NCI-H774 (cell line): ENCODE results near the gene NAIF1.
"Not testable (repeated sequence)": the region's sequence is repeated elsewhere in the genome, so short reads cannot be mapped to it uniquely, and the experiment has no call there.

Experiments used
- DNase-seq: peaks from one replicate; lab custom pipeline; 2025; lab: John Stamatoyannopoulos, UW

Gene NAIF1, protein sequence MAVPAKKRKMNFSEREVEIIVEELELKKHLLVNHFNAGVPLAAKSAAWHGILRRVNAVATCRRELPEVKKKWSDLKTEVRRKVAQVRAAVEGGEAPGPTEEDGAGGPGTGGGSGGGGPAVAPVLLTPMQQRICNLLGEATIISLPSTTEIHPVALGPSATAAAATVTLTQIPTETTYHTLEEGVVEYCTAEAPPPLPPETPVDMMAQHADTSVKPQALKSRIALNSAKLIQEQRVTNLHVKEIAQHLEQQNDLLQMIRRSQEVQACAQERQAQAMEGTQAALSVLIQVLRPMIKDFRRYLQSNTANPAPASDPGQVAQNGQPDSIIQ

DNA sequence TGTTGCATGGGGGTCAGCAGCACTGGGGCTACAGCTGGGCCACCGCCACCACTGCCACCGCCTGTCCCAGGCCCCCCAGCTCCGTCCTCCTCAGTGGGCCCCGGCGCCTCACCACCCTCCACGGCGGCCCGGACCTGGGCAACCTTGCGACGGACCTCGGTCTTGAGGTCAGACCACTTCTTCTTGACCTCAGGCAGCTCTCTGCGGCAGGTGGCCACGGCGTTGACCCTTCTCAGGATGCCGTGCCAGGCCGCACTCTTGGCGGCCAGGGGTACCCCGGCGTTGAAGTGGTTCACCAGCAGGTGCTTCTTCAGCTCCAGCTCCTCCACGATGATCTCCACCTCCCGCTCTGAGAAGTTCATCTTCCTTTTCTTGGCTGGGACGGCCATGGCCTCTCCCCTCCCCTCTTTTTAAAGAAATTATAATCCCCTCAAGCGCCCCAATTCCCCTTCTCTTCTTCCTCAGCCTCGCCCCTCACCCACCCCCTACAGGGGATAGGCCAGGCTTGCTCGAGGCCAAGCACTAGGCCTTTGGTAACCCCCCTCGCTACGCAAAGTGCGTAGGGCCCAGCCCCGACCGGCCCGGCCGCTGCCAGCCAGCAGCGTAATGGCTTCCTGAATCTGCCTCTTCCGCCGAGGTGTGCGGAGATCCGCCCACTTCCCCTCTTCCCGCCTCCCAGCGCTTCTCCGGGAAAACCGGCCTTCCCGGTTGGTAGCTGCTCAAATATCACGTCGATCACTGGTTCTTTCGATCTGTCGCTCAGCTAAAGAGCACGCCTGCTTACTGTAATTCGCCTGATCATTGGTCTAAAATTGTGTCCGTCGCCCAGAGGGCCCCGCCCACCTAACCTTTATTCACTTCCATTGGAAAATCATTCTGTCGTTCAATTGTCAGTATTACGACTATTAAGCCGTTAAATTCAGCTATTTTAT lies at the start of gene NAIF1:
Gene NAIF1, minus strand, starts transcription at position 608 of the 932 bp plus-strand sequence. Its CDS starts 219 bp downstream, at position 389.
- peak; percentile 100 for DNase-seq

DNA sequence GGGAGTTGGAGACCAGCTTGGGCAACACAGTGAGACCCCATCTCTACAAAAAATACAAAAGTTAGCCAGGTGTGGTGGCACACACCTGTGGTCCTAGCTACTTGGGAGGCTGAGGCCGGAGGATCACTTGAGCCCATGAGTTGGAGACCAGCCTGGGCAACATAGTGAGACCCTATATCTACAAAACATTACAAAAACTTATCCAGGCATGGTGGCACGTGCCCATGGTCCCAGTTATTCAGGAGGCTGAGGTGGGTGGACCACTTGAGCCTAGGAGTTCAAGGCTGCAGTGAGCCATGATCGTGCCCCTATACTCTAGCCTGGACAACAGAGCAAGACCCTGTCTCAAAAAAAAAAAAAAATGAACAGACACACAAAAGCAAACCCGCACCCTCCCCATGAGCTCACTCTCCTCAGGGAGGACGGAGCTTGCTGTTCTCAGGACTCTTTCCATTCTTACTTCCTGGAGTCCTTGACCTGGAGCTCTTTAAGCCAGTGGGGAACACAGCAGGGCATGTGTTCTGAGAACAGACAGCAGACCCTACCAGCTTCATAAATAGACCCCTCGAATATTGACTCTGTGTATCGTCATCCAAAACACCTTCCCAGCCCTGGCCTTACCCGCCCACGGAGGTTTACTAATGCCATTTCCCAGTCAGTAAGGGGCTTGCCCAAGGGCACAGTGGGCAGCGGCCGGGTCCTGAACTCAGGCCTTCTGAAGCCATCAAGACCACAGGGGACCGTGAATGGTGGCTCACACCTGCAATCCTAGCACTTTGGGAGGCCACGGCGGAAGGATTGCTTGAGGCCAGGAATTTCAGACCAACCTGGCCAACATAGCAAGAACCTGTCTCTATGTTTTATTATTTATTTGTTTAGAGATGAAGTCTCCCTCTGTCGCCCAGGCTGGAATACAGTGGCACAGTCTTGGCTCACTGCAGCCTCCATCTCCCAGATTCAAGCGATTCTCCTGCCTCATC lies 49.3 kb upstream of the NAIF1 start:
- DNase-seq, result no peak

DNA sequence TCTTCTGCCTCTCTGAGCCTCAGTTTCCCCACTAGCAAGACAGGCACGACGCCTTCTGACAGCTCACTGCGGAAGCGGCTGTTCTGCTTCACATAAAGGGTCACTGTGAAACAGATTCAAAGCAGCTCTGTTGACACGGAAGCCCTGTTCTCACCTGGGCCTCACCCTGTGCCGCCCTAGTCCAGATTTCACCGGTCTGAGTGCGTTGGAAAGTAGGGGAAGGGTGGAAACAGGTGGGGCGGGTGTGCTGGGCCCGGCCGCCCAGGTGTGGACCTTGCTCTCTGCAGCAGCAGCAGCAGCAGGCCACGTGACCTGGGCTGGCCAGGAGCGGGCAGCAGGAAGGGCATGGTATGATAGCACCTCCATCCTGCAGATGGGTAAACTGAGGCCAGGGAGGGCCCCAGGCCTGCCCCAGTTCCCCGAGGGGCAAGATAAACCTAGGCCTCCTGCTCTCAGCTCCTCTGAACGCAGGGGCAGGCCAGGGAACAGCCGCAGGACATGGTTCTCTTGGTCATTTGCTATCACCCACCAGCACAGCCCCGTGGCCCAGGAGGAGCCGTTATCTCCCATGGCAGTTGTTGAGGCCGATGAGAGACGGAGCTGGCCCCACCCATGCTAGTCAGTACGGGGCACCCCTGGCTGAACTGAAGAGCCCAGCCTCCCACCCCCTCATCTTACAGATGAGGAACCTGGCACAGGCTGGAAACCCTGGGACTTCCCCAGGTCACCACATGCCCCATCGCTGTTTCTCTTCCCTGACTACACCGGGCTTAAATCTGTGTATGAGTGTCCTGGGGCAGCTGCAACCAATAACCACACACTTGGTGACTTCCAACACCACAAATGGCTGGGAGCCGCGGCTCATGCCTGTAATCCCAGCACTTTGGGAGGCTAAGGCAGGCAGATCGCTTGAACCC lies 48.3 kb upstream of the NAIF1 start:
- DNase-seq, result no peak

DNA sequence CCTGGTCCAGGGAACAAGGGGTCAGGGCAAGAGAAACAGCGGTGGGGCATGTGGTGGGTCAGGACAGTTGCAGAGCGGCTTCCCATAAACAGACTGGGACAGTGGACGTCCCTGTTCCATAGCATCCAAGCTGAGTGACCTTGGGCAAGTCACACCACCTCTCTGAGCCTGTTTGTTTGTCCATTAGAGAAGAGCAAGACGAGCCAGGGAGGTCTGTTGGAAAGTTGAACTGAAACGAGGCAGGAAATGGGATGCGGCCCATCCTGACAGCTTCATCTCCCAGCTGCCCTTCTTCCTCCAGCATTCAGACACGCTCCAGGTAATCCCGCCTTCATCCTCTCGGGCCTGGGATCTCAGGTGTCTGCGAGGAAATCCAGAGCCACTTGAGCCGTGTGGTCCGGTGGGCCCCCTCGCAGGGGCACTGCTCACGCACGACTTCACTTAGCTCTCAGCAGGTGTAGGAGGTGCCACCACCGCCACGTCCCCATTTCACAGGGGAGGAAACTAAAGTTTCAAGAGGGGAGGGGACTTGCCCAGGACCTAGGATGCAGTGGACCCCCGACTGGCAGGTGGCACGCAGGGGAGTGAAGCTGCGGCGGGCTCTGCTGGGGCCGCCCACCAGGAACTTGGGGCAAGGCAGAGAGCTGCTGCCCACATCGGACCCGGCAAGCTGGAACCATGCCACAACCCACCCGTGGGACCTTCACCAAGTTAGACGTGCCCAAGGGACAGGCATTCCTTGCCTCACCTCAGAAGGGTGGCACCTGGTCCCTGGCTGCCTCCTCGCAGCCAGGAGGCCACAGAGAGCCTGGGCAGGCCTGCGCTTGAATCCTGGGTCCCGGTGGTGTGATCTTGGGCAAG lies 47.4 kb upstream of the NAIF1 start:
- no peak for DNase-seq

DNA sequence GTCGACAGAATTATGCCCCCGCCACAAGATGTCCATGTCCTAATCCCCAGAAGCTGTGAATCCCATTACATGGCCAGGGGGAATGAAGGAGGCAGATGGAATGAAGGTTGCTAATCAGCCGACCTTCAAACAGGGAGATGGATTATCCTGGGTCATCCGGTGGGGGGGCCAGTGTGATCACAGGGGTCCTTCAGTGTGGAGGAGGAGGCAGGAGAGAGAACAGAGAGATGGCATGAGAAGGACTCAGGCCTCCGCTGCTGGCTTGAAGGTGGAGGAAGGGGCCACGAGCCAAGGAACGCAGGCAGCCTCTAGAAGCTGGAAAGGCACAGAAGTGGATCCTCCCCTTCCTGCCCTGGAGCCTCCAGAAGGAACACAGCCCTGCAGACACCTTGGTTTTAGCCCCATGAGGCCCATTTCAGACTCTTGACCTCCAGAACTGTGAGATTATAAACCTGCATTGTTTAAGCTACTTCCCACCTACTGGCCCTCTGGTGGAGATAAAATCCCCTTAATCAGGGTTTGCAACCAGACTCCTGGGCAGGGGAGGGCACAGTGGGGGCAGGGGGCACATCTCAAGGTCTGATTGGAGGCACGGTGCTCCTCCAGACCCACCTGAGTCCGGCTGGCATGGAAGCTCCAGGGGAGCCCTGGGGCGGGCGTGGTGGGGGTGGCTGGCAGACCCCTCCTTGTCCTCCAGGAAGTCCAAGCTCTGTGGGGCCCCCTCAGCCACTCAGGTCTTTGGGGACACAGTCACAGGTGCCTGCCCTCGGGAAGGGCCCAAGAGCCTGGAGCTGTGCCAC lies 46.6 kb upstream of the NAIF1 start:
- DNase-seq, result no peak

DNA sequence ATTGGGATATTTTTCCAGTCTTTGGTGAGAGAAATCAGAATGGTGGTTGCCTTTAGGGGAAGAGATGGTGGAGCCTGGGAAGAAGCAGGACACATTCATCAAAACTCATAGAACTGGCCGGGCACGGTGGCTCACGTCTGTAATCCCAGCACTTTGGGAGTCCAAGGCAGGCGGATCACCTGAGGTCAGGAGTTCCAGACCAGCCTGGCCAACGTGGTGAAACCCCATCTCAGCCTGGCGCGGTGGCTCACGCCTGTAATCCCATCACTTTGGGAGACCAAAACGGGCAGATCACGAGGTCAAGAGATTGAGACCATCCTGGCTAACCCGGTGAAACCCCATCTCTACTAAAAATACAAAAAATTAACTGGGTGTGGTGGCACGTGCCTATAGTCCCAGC lies 44.6 kb upstream of the NAIF1 start:
- DNase-seq, result not testable (repeated sequence)

DNA sequence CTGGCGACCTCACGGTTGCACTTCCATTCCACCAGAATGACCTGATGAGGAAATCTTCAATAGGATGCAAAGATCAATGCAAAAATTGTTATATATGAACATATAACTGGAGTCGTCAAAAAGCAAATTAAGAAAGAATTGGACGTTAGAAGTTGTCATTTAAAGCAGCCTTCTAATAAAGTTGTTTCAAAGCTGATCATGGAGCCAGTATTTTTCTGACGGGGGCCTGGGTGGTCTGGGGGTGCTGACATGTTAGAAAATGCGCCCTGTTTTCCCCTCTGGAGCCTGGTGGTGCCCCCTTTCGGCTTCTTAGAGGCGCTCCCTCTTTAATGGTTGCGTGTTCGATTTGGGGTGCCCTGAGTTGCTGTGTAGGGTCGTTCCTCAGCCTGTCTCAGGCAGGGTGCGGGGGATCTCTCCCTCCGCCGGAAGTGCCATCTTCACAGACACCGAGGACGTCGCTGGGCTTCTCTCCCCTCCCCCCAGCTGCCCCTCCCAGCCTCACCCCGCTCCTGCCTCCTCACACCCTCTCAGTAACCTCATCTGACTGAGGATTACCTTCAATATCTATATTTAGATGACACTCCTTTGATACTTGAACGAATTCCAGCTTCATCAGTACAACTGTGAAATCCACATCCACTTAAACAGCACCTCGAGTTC lies 42.1 kb upstream of the NAIF1 start:
- no peak for DNase-seq

DNA sequence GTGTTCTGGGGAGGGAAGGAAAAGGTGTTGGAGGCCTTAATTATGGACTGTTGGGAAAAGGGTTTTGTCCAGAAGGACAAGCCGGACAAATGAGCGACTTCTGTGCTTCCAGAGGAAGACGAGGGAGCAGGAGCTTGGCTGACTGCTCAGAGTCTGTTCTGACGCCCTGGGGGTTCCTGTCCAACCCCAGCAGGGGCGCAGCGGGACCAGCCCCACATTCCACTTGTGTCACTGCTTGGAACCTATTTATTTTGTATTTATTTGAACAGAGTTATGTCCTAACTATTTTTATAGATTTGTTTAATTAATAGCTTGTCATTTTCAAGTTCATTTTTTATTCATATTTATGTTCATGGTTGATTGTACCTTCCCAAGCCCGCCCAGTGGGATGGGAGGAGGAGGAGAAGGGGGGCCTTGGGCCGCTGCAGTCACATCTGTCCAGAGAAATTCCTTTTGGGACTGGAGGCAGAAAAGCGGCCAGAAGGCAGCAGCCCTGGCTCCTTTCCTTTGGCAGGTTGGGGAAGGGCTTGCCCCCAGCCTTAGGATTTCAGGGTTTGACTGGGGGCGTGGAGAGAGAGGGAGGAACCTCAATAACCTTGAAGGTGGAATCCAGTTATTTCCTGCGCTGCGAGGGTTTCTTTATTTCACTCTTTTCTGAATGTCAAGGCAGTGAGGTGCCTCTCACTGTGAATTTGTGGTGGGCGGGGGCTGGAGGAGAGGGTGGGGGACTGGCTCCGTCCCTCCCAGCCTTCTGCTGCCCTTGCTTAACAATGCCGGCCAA lies 41.3 kb upstream of the NAIF1 start:
- no peak for DNase-seq

DNA sequence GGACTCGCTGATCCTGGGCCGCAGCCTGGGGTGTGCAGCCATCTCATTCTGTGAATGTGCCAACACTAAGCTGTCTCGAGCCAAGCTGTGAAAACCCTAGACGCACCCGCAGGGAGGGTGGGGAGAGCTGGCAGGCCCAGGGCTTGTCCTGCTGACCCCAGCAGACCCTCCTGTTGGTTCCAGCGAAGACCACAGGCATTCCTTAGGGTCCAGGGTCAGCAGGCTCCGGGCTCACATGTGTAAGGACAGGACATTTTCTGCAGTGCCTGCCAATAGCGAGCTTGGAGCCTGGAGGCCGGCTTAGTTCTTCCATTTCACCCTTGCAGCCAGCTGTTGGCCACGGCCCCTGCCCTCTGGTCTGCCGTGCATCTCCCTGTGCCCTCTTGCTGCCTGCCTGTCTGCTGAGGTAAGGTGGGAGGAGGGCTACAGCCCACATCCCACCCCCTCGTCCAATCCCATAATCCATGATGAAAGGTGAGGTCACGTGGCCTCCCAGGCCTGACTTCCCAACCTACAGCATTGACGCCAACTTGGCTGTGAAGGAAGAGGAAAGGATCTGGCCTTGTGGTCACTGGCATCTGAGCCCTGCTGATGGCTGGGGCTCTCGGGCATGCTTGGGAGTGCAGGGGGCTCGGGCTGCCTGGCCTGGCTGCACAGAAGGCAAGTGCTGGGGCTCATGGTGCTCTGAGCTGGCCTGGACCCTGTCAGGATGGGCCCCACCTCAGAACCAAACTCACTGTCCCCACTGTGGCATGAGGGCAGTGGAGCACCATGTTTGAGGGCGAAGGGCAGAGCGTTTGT lies 40.5 kb upstream of the NAIF1 start:
- no peak for DNase-seq

DNA sequence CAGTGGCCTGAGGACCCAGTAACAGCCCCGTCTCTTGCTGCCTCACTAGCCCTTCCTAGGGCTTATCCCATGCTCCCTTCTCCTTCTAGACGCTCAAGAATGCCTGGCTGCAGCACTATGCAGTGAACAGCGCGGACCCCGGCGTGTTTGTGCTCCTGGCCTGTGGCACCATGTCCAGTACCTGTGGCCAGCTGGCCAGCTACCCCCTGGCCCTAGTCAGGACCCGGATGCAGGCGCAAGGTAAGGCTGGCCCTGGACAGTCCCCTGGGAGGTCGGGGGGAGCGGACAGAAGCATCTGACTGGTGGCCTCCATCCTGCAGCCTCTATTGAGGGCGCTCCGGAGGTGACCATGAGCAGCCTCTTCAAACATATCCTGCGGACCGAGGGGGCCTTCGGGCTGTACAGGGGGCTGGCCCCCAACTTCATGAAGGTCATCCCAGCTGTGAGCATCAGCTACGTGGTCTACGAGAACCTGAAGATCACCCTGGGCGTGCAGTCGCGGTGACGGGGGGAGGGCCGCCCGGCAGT lies 39.9 kb upstream of the NAIF1 start:
- no peak for DNase-seq

DNA sequence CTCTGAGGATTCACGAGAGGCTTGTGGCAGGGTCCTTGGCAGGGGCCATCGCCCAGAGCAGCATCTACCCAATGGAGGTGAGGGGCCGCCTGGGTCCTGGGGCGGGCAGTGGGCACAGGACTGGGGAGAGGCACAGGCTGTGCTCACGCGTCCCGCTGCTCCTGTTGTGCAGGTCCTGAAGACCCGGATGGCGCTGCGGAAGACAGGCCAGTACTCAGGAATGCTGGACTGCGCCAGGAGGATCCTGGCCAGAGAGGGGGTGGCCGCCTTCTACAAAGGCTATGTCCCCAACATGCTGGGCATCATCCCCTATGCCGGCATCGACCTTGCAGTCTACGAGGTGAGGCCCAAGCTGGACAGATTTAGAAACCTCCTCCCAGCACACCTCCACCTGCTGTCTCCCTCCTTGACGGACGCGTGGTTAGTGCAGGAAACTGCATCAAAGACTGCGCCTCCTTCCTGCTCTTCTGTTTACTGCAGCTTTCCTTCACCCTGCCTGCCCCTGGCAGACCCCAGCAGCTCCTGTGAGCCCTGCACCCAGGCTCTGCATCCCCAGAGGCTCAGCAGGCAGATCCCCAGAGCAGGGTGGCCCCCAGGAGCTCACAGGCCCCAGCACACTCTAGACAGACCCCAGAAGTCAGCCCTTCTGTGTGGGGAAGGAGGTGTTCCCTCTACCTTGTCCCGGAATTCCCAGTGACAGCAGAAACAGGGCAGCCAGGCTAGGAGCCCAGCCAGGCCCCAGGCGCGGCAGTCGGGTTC lies 39.2 kb upstream of the NAIF1 start:
- no peak for DNase-seq

DNA sequence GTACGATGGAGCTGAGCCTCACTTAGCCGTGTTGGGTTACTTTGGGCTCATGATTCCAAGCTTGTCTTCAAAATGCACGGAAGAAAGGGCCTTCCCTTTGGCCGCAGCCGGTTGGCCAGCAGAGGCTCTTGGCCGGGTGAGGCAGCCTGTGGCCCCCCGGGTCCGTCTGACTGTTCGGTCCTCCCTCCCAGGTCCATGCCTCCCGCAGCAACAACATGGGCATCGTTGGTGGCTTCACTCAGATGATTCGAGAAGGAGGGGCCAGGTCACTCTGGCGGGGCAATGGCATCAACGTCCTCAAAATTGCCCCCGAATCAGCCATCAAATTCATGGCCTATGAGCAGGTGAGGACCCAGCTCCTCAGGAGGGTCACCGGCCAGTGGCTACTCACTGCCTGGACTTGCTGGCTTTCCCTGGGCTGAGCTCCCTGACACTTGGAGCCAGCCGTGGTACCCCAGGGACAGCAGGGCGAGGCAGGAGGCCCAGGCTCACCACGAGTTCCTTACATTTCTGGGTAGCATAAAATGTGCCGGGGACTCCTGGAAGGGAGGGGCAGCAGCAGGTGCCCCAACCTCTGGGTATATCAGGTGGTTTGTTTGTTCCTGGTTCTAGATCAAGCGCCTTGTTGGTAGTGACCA lies 38.5 kb upstream of the NAIF1 start:
- no peak for DNase-seq

DNA sequence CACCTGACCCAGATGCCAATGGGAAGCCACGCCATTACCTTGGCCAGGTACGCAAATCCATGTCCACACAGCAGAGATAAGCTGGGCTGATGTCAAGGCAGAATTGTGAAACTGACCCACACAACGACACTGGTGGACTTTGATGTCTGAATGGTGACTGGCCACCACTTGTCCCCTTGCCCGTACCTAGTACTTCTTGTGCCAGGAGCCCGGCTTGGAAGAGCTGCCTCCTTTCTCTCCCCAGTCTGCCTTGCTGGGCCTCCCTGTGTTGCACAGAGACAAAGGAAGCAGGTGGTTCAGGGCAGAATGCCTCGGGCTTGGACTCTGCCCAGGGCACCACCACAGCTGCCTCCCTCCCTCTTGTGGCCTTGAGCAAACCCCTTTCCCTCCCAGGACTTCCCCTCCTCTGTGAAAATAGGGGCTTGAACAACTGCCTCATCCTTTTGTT lies 37.1 kb upstream of the NAIF1 start:
- peak; percentile 60 for DNase-seq

DNA sequence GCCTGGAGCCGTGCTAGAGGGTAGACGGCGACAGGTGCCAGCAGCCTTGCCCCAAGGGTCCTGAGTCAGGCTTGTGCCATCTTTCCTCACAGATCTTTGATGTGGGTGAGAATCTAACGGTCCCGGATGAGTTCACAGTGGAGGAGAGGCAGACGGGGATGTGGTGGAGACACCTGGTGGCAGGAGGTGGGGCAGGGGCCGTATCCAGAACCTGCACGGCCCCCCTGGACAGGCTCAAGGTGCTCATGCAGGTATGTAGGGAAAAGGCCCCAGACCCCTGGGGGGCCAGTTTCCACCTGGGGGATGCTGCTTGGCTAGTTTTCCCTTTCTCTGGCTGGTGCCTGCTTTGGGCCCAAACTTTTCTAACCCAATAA lies 36.5 kb upstream of the NAIF1 start:
- DNase-seq, result no peak

DNA sequence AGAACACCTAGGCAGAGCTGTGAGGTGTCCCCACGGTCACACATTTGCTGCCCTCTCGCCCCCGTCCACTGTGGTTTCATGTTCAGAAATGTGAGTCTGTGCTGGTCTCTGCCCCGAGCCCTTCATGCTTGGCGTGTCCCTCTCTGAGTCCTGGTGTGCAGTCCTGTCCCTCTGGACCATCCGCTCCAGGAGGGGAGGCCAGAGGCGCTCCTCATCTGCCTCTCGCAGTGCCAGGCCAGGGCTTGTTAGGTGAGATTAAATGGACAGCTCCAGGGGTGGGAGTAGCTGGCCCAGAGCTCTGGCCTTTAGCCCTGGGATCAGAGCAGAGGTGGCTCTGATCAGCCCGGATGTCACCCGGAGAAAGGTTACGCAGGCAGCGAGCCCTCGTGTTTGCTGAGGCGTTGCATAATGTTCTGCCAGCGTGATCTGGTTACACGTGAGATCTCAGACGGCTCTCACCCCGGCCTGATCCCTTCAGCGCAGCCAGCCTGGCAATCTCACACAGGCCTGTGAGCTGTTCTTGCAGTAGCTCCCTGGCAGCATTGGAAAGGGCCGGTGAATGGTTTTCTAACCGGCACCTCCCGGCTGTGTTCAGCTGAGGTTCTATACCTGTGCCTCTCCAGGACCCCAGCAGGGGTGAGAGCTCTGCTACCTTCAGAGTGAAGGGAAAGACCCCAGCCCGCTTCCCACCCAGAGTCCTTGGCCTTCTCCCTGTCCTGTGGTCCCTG lies 35.9 kb upstream of the NAIF1 start:
- DNase-seq, result no peak
